GM10266 (cell line): ENCODE results near the gene CGB1.
"Not testable (repeated sequence)": the region's sequence is repeated elsewhere in the genome, so short reads cannot be mapped to it uniquely, and the experiment has no call there.

ENCODE experiments used
- DNase-seq: peaks from one replicate; pipeline ENCODE4 v3.0.0; 2012; ENCODE audit errors: extremely low spot score
- TF ChIP-seq, protein P1 (sequence below): IDR thresholded peaks from 2 replicates; pipeline ENCODE4 v1.5.1; 2012; ENCODE audit warnings: mild to moderate bottlenecking, low read depth; ENCODE audit not compliant: control insufficient read depth, insufficient read depth; ENCODE audit errors: missing control alignments

The CGB1 gene

DNA sequence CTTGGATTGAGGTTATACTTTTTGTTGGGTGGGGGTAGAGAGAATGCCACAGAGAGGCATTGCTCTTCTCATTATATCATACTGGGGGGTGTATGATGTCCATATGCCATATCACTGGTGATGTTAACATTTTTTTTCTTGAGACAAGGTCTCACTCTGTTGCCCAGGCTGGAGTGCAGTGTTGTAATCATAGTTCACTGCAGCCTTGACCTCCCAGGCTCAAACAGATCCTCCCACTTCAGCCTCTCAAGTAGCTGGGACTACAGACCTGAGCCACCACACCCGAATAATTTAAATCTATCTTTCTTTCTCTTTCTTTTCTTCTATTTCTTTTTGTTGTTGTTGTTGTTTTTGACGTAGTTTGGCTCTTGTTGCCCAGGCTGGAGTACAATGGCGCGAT, 43.7 kb upstream of the CGB1 start:
- TF ChIP-seq, protein P1, sequence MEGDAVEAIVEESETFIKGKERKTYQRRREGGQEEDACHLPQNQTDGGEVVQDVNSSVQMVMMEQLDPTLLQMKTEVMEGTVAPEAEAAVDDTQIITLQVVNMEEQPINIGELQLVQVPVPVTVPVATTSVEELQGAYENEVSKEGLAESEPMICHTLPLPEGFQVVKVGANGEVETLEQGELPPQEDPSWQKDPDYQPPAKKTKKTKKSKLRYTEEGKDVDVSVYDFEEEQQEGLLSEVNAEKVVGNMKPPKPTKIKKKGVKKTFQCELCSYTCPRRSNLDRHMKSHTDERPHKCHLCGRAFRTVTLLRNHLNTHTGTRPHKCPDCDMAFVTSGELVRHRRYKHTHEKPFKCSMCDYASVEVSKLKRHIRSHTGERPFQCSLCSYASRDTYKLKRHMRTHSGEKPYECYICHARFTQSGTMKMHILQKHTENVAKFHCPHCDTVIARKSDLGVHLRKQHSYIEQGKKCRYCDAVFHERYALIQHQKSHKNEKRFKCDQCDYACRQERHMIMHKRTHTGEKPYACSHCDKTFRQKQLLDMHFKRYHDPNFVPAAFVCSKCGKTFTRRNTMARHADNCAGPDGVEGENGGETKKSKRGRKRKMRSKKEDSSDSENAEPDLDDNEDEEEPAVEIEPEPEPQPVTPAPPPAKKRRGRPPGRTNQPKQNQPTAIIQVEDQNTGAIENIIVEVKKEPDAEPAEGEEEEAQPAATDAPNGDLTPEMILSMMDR = no peak
- no peak for DNase-seq

DNA sequence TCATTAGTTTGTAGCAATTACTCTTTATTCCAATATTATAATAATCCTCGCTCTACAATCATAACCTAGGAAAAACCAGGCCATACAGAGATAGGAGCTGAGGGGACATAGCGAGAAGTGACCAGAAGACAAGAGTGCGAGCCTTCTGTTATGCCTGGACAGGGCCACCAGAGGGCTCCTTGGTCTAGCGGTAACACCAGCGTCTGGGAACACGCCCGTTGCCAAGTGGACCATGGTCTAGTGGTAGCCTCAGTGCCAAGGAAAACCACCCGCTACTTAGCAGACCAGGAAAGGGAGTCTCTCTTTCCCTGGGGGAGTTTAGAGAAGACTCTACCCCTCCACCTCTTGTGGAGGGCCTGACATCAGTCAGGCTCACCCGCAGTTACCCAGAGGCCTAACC, 38.2 kb upstream of the CGB1 start:
- TF ChIP-seq, protein P1 = peak; percentile 64
- DNase-seq = not testable (repeated sequence)

DNA sequence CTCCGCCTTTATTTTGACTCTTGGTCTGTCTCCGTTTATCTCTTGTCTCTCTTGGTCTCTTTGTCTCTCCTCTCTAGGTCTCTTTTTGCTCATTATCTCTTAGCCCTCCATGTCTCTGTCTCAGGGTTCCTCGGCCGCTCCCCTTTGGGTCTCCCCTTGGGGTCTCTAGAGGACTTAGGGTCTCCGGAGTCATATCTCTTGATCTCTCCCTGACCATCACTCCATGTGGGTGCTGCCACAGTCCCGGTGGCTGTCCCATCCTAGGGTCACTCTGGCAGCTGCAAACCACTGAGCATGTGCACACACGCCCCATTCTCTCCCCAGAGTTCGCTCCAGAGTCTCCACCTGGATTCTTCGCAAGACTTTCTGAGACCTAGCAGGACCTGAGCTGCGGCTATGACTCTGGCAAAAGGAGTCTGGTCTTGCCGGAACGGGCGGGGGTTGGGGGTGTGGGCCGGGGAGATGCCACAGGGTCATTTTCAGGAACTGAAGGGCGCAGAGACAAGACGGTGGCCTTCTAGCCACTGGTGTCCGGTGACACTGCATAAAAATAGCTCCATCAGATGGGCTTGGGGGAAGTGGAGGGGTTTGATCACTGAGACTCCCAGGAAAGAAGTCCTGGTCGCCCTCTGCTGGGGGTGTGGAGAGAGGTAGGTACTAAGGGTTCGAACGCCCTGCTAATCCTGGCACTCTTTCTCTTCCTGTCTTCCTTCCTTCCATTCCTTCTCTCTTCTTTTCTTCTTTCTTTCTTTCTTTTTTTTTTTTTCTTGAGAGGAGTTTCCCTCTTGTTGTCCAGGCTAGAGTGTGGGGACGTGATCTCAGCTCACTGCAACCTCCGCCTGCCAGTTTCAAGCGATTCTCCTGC, 37.1 kb upstream of the CGB1 start:
- TF ChIP-seq, protein P1 = peak; percentile 21
- no peak for DNase-seq

DNA sequence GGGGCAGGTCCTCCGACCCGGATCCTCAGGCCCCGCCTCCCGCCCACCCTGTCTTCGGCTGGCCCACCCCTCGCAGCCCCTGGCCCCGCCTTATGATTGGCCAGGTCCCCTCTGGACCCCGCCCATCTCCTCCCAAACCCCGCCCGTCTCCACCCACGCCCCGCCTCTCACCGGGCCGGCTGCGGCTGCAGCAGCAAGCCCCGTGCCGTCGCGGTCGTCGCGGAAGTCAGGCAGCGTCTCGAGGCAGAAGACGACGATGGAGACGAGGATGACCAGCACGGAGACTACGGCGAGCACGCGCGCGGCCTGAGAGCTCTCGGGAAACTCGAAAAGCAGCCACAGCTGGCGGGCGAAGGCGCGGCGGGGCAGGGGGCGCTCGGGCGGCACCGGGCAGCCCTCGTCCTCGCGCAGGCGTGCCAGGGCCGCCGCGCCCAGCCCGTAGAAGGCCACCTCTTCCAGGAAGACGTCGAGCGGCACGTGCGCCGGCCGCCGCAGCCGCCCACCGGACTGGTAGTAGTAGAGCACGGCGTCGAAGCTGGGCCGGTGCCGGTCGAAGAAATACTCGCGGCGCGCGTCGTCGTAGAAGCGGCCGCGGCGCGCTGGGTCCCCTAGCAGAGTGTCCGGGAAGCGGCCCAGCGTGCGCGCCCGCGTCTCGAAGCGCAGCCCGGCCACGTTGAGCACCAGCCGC, 35.3 kb upstream of the CGB1 start:
- DNase-seq = no peak
- TF ChIP-seq, protein P1 = no peak

DNA sequence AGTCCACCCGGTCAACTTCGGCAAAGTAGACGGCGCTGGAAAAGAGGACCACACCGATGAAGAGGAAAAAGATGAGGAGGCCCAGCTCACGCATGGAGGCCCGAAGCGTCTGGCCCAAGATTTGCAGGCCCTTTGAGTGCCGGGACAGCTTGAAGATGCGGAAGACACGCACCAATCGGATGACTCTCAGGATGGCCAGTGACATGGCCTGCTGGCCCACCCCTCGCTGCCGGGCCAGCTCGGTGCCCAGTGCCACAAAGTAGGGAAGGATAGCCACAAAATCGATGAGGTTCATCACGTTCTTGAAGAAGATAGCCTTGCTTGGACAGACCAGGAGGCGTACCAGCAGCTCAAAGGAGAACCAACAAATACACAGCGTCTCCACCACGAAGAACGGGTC, 33.7 kb upstream of the CGB1 start:
- DNase-seq = no peak

DNA sequence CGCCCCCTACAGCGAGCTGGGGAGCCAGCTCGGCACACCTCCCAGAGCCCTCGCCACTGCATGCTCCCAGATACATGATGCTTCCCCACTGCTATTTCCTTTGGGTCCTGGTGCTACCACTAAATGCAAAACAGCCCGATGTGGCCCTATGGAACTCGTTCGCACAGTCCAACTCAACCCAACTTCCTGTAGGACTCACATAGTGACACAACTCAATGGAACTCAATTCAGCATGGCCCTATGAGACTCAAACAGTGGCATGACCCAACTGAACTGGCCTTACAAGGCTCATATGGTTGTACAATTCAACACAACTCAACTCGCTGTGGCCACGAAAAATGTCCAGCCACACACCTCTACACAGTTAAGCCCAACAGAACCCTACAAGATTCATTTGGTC, 32.3 kb upstream of the CGB1 start:
- DNase-seq = no peak
- TF ChIP-seq, protein P1 = no peak

More for the DNA sequence above, 33.7 kb upstream of the CGB1 start:
- TF ChIP-seq, protein P1 = no peak

DNA sequence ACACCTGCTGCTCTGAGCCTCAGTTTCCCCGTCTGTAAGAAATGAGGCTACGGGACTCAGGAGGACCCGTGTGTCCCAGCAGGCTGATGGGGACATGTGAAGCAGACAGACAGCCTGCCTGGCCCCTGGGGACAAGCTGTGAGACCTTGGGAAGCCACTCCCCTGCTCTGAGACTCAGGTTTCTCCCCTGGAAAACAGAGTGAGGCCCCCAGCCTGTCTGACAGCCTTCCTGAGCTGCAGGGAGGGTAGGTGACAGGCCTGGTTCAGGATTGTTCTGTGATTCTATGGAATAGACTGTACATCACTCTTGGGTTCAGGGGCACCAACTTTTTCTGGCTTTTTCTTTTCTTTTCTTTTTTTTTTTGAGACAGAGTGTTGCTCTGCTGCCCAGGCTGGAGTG, 30.9 kb upstream of the CGB1 start:
- TF ChIP-seq, protein P1 = no peak
- DNase-seq = peak; percentile 19
